GM19372 (cell line): Measurements from ENCODE around the gene ULBP3.
"Not testable (repeated sequence)": the region's sequence is repeated elsewhere in the genome, so short reads cannot be mapped to it uniquely, and the experiment has no call there.

ENCODE experiments used
- ATAC-seq: cut with Tn5 transposase; IDR thresholded peaks from one replicate; pipeline ENCODE4 v1.9.1; 2021; ENCODE audit warnings: mild to moderate bottlenecking, low read depth, moderate library complexity; ENCODE audit not compliant: unreplicated experiment

The ULBP3 gene

GRCh38 chr6:150018846-150019580 lies 49.9 kb downstream of the ULBP3 start:
- no peak for ATAC-seq

GRCh38 chr6:150017186-150017521 lies 51.8 kb downstream of the ULBP3 start:
- not testable (repeated sequence) for ATAC-seq

- no peak for ATAC-seq
Measured at GRCh38 chr6:150016324-150017185, 52.4 kb downstream of the ULBP3 start.

GRCh38 chr6:150015281-150016001 lies 53.5 kb downstream of the ULBP3 start:
- not testable (repeated sequence) for ATAC-seq

- ATAC-seq: not testable (repeated sequence)
Measured at GRCh38 chr6:150014623-150015280, 54.2 kb downstream of the ULBP3 start.

GRCh38 chr6:150013785-150014622 lies 54.9 kb downstream of the ULBP3 start:
- ATAC-seq: not testable (repeated sequence)

- ATAC-seq: not testable (repeated sequence)
Measured at GRCh38 chr6:150012846-150013784, 55.8 kb downstream of the ULBP3 start.
